GM12873 (cell line): Measurements from ENCODE around the gene CEP70.

ENCODE experiments used
- TF ChIP-seq, protein P1 (sequence below): IDR thresholded peaks from 2 replicates; pipeline ENCODE4 v1.5.1; 2012; ENCODE audit warnings: low read depth, mild to moderate bottlenecking, moderate library complexity, low read length, control low read depth; ENCODE audit not compliant: insufficient read depth; ENCODE audit errors: missing control alignments

CEP70 gene

DNA sequence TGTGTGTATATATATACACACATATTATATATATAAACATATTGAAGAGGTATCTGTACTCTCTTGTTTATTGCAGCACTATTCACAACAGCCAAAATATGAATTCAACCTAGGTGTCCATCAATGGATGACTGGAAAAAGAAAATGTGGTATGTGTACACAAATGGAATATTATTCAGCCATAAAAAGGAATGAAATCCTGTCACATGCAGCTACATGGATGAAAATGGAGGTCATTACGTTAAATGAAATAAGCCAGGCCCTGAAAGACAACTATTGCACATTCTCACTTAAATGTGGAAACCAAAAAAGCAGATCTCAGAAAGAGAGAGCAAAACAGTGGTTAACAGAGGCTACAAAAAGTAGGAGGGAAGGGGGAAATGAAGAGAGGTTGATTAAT lies 49.5 kb downstream of the CEP70 start:
- TF ChIP-seq, protein P1, sequence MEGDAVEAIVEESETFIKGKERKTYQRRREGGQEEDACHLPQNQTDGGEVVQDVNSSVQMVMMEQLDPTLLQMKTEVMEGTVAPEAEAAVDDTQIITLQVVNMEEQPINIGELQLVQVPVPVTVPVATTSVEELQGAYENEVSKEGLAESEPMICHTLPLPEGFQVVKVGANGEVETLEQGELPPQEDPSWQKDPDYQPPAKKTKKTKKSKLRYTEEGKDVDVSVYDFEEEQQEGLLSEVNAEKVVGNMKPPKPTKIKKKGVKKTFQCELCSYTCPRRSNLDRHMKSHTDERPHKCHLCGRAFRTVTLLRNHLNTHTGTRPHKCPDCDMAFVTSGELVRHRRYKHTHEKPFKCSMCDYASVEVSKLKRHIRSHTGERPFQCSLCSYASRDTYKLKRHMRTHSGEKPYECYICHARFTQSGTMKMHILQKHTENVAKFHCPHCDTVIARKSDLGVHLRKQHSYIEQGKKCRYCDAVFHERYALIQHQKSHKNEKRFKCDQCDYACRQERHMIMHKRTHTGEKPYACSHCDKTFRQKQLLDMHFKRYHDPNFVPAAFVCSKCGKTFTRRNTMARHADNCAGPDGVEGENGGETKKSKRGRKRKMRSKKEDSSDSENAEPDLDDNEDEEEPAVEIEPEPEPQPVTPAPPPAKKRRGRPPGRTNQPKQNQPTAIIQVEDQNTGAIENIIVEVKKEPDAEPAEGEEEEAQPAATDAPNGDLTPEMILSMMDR: no peak

DNA sequence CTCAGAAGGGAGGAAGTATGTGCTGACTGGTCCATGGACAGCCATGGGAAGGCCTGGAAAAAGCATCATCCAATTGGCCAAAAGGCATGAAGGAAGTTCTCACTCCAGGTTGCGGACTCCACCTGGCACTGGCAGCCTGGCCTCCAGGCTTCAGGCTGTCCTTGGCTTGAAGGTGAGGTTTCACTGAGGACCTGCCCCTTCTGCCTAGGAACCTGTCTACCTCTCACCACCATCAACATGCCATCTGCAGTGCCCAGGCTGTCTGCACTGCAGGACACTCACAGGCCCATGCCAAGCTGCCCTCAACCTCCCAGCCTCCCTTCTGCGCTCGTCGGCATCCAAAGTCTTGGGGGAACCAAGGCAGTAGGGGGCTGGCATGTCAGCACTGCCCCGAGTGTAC lies 51.1 kb downstream of the CEP70 start:
- TF ChIP-seq, protein P1: no peak

DNA sequence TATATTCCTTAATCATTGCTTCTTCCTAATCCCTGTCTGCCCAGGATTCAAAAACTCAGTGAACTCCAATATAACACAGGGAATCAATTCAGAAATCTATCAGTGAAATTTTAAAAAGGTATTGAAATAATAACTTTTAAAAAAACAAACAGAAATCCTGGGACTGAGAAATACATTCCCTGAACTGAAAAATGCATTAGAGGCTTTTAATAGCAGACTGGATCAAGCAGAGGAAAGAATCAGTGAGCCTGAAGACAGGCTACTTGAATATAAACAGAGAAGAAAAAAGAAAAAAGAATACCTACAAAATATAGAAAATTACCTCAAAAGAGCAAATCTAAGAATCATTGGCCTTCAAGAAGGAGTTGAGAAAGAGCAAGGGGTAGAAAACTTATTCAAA lies 54.7 kb downstream of the CEP70 start:
- TF ChIP-seq, protein P1: no peak

DNA sequence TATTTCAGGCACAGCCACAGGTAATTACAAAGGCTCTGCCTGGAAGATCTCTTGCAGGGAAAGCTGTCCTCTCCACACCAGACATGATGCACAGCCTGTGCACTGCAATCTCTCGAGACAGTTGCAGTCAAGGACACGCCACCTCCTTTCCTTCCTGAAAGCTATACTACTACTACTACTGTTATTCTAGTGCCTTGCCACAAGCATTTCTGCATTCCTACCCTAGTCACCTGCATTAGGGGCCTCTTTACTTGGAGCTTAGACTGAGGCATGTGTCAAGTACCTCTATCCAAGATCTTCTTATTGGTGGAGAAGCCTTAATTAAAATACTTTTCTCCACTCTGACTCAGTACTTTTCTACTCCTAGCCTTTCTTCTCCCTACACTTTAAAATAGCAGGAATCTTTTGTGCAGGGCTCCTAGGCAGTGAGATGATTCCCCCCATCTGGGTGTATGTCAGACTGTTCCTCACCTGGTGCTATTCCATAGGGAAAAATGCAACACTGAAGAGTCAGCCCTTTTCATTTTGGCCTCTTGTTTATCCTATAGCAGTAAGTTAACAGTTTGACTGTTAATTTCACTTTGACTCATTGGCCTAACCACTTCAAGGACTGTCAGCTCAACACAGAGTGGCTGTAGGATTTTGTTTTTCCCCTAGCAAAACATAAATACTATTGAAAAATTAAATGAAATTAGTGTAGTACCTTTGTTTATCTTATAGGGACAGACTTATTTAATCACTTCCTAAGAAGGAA lies 80.8 kb downstream of the CEP70 start:
- TF ChIP-seq, protein P1: no peak

DNA sequence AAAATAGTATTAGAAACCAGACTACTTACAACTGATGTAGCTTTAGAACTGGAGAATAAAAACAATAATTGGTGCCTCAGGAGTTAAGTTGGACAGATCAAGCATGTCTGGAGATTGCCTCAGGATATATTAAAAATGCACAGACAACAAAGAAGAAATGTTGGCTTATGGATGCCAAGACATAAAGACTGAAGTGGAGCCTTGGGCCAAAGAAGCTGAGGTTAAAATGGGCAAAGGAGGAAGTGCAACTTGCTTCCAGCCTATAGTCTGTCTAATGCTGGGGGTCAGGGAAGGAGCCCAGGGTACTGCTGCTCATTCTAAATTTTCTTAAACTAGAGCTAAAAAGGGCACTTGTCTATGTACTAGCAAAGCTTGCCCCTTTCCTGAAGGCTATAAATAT lies 82.1 kb downstream of the CEP70 start:
- TF ChIP-seq, protein P1: no peak

DNA sequence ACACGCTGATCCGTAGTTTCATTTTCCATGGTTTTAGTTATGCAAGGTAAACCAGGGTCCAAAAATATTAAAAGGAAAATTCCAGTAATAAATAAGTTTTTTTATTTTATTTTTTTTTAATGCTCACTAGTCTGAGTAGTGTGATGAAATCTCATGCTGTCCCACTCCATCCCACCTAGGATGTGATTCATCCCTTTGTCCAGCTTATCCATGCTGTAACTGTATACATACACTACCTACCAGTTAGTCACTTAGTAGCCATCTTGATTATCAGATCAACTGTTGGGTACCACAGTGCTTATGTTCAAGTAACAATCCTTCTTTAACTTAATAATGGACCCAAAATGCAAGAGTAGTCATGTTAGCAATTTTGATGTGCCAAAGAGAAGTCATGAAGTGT lies 84.5 kb downstream of the CEP70 start:
- TF ChIP-seq, protein P1: no peak

DNA sequence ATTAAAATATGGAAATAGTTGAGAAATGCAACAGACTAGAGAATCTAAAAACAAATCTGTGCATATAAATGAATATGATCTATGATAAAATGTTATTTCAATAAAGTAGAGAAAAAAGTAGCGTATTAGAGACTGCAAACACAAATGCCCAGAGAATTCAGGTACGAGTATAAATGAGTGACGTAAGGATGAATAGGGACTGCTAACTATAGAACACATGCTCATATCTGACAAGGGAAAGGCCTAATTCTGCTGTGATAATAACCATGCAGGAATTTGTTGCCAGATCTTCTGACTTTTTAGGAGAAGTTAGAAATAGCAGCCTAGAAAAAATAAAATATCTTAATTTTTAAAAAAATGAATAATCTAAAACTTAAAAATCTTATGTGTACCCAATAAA lies 86.5 kb downstream of the CEP70 start:
- TF ChIP-seq, protein P1: no peak

DNA sequence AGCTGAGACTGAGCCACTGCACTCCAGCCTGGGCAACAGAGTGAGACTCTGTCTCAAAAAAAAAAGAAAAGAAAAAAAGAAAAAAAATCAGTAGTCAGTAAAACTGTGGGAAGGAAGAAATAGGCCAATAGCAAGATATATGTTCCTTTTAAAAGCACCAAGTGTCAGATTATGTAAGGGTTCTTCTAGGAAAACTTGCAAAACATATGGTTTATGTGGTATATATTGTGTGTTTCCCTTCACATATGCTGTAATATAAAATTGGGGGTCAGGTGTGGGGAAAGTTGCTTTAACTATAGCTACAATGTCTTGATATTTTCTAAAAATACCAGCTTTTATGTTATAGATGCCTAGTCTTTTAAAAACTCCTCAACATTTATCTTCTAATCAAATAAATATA lies 95.1 kb downstream of the CEP70 start:
- TF ChIP-seq, protein P1: no peak
